Measurements from ENCODE around the gene ALPP.
"Not testable (repeated sequence)": the region's sequence is repeated elsewhere in the genome, so short reads cannot be mapped to it uniquely, and the experiment has no call there.

Gene ALPP

GRCh38 chr2:232382331-232383225 is 4.0 kb downstream of the ALPP start:
- H3K9ac ChIP-seq (ENCODE audit: insufficient read length, low read depth) = no peak overlapping the region
- no peaks in the 10 kb centered on the region for H3K27me3 ChIP-seq (ENCODE audit: insufficient read depth, insufficient read length)

DNA sequence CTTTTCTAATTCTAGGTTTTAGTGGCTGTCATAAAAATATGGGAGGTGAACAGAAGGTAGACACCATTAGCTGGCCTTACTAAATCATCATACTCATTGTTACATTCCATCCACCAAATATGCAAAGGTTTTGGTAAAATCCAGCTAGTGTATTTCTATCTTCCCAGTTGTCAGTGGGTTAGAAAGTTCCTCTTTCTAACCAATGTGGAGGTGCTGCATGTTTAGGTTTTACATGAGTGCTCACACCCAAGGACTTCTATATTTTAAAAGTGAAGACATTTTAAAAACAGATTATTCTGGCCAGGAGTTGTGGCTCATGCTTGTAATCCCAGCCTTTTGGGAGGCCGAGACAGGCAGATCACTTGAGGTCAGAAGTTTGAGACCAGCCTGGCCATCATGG is 5.9 kb downstream of the ALPP start:
- no peak for DNase-seq (ENCODE audit: low read depth, low spot score)
- H3K9me3 ChIP-seq (ENCODE audit: insufficient read depth, low read length) = no peaks in the 10 kb centered on the region
- H3K9ac ChIP-seq (ENCODE audit: insufficient read length, low read depth) = no peak overlapping the region
- peaks cover 4% of the 10 kb centered on the region for H3K4me1 ChIP-seq (ENCODE audit: insufficient read depth, insufficient read length)
- no peak overlapping the region for H3K4me3 ChIP-seq (ENCODE audit: insufficient read length, low read depth)
- H3K36me3 ChIP-seq (ENCODE audit: insufficient read depth, insufficient read length, low read length) = peaks cover 8% of the 10 kb centered on the region
- H3K27me3 ChIP-seq (ENCODE audit: insufficient read depth, insufficient read length) = no peaks in the 10 kb centered on the region
- TF ChIP-seq YY1 (IDR thresholded peaks at IDR 0.05; ENCODE audit: insufficient read depth, insufficient read length) = no peak
- no peak for TF ChIP-seq SUZ12 (IDR thresholded peaks at IDR 0.05; ENCODE audit: extremely low read depth, insufficient read depth, insufficient read length)
- no peak for TF ChIP-seq ZNF274 (IDR thresholded peaks at IDR 0.05; ENCODE audit: low read depth, low read length)

More at GRCh38 chr2:232382331-232383225, 4.0 kb downstream of the ALPP start:
- Histone ChIP-seq H3K9me3 (ENCODE audit: insufficient read depth, low read length) (no peaks in the 10 kb centered on the region), H3K4me3 (ENCODE audit: insufficient read length, low read depth) (no peak overlapping the region), H3K36me3 (ENCODE audit: insufficient read depth, insufficient read length, low read length) (peaks cover 8% of the 10 kb centered on the region), H3K4me1 (ENCODE audit: insufficient read depth, insufficient read length) (peaks cover 10% of the 10 kb centered on the region)
- no peak for DNase-seq (ENCODE audit: low read depth, low spot score)
- no peak for TF ChIP-seq ZNF274 (IDR thresholded peaks at IDR 0.05; ENCODE audit: low read depth, low read length)
- TF ChIP-seq YY1 (IDR thresholded peaks at IDR 0.05; ENCODE audit: insufficient read depth, insufficient read length) = no peak
- TF ChIP-seq SUZ12 (IDR thresholded peaks at IDR 0.05; ENCODE audit: extremely low read depth, insufficient read depth, insufficient read length) = no peak

- not testable (repeated sequence) for DNase-seq (ENCODE audit: low read depth, low spot score); H3K9me3 ChIP-seq (ENCODE audit: insufficient read depth, low read length); H3K4me1 ChIP-seq (ENCODE audit: insufficient read depth, insufficient read length); H3K27me3 ChIP-seq (ENCODE audit: insufficient read depth, insufficient read length); H3K9ac ChIP-seq (ENCODE audit: insufficient read length, low read depth); H3K4me3 ChIP-seq (ENCODE audit: insufficient read length, low read depth); H3K36me3 ChIP-seq (ENCODE audit: insufficient read depth, insufficient read length, low read length)
Observed at GRCh38 chr2:232385058-232385457, 6.5 kb downstream of the ALPP start.

- H3K4me3 ChIP-seq (ENCODE audit: insufficient read length, low read depth) = no peak overlapping the region
- no peak for TF ChIP-seq ZNF274 (IDR thresholded peaks at IDR 0.05; ENCODE audit: low read depth, low read length)
- TF ChIP-seq YY1 (IDR thresholded peaks at IDR 0.05; ENCODE audit: insufficient read depth, insufficient read length) = no peak
- TF ChIP-seq SUZ12 (IDR thresholded peaks at IDR 0.05; ENCODE audit: extremely low read depth, insufficient read depth, insufficient read length) = no peak
- DNase-seq (ENCODE audit: low read depth, low spot score) = no peak
- no peak overlapping the region for H3K9ac ChIP-seq (ENCODE audit: insufficient read length, low read depth)
- H3K27me3 ChIP-seq (ENCODE audit: insufficient read depth, insufficient read length) = no peaks in the 10 kb centered on the region
- peaks cover 9% of the 10 kb centered on the region for H3K4me1 ChIP-seq (ENCODE audit: insufficient read depth, insufficient read length)
- H3K36me3 ChIP-seq (ENCODE audit: insufficient read depth, insufficient read length, low read length) = peaks cover 8% of the 10 kb centered on the region
- no peaks in the 10 kb centered on the region for H3K9me3 ChIP-seq (ENCODE audit: insufficient read depth, low read length)
Observed at GRCh38 chr2:232385660-232386489, 7.3 kb downstream of the ALPP start.

- TF ChIP-seq YY1 (IDR thresholded peaks at IDR 0.05; ENCODE audit: insufficient read depth, insufficient read length) (no peak), ZNF274 (IDR thresholded peaks at IDR 0.05; ENCODE audit: low read depth, low read length) (no peak), SUZ12 (IDR thresholded peaks at IDR 0.05; ENCODE audit: extremely low read depth, insufficient read depth, insufficient read length) (no peak)
- Histone ChIP-seq H3K36me3 (ENCODE audit: insufficient read depth, insufficient read length, low read length) (peaks cover 8% of the 10 kb centered on the region), H3K9me3 (ENCODE audit: insufficient read depth, low read length) (no peaks in the 10 kb centered on the region), H3K4me3 (ENCODE audit: insufficient read length, low read depth) (no peak overlapping the region), H3K4me1 (ENCODE audit: insufficient read depth, insufficient read length) (peaks cover 9% of the 10 kb centered on the region), H3K9ac (ENCODE audit: insufficient read length, low read depth) (no peak overlapping the region), H3K27me3 (ENCODE audit: insufficient read depth, insufficient read length) (no peaks in the 10 kb centered on the region)
- DNase-seq (ENCODE audit: low read depth, low spot score) = no peak
Observed at GRCh38 chr2:232386490-232386739, 7.9 kb downstream of the ALPP start.

- Histone ChIP-seq H3K4me3 (ENCODE audit: insufficient read length, low read depth) (no peak overlapping the region), H3K9ac (ENCODE audit: insufficient read length, low read depth) (no peak overlapping the region), H3K9me3 (ENCODE audit: insufficient read depth, low read length) (no peaks in the 10 kb centered on the region), H3K36me3 (ENCODE audit: insufficient read depth, insufficient read length, low read length) (peaks cover 8% of the 10 kb centered on the region), H3K27me3 (ENCODE audit: insufficient read depth, insufficient read length) (no peaks in the 10 kb centered on the region), H3K4me1 (ENCODE audit: insufficient read depth, insufficient read length) (peaks cover 9% of the 10 kb centered on the region)
- no peak for DNase-seq (ENCODE audit: low read depth, low spot score)
- TF ChIP-seq YY1 (IDR thresholded peaks at IDR 0.05; ENCODE audit: insufficient read depth, insufficient read length) (no peak), SUZ12 (IDR thresholded peaks at IDR 0.05; ENCODE audit: extremely low read depth, insufficient read depth, insufficient read length) (no peak), ZNF274 (IDR thresholded peaks at IDR 0.05; ENCODE audit: low read depth, low read length) (no peak)
Observed at GRCh38 chr2:232386740-232387450, 8.3 kb downstream of the ALPP start.

Measured in NT2/D1 (cell line).